WTC11 (cell line): ENCODE results near the gene GPR162. TPM values are rescaled to one million over a fixed set of nuclear protein-coding genes. Genes with fewer than 3 reads are reported as not detected.

Experiments used
- ATAC-seq: fragments of 200-7000 bp; cut with Tn5 transposase; 2 replicates; pipeline ENCODE4 v1.10.0; 2021; ENCODE audit warnings: mild to moderate bottlenecking, moderate library complexity
- CTCF ChIA-PET: fragments of 300-600 bp; sonication (Branson Sonifier 250); formaldehyde crosslinking; loops from one replicate; lab custom pipeline; 2021; ENCODE audit warnings: antibody characterized with exemption; lab: Charles Lee
- POLR2A ChIA-PET: fragments of 350-600 bp; sonication (Branson Sonifier 250); formaldehyde crosslinking; loops from one replicate; lab custom pipeline; 2021; ENCODE audit warnings: antibody characterized with exemption; lab: Charles Lee
- DNase-seq: peaks from one replicate; pipeline ENCODE4 v3.0.0; 2021; ENCODE audit warnings: low spot score
- H3K27ac Mint-ChIP-seq: 2 replicates; pipeline ENCODE4 v1.8.0; 2021; ENCODE audit warnings: mixed read lengths
- H3K27me3 Mint-ChIP-seq: 2 replicates; pipeline ENCODE4 v1.8.0; 2021; ENCODE audit warnings: low read depth, mild to moderate bottlenecking, moderate library complexity, mixed read lengths
- H3K36me3 Mint-ChIP-seq: 2 replicates; pipeline ENCODE4 v1.8.0; 2021; ENCODE audit warnings: mixed read lengths
- H3K4me1 Mint-ChIP-seq: 2 replicates; pipeline ENCODE4 v1.8.0; 2022; ENCODE audit warnings: mixed read lengths
- H3K4me3 Mint-ChIP-seq: 2 replicates; pipeline ENCODE4 v1.8.0; 2021; ENCODE audit warnings: mild to moderate bottlenecking, moderate library complexity, mixed read lengths
- H3K9me3 Mint-ChIP-seq: 2 replicates; pipeline ENCODE4 v1.8.0; 2021; ENCODE audit warnings: mixed read lengths
- AR ChIP-seq: fragments of 250-450 bp; sonication (Bioruptor Pico); IDR thresholded peaks from 2 replicates; pipeline ENCODE4 v1.9.0; 2021; ENCODE audit warnings: mild to moderate bottlenecking
- ARID4B ChIP-seq: sonication (generic); formaldehyde crosslinking; IDR thresholded peaks from 2 replicates; pipeline ENCODE4 v1.8.0; 2023; ENCODE audit warnings: missing genetic modification reagents, mild to moderate bottlenecking, borderline replicate concordance
- CTCF ChIP-seq: fragments of 200-600 bp; IDR thresholded peaks from 2 replicates; pipeline ENCODE4 v1.8.0; 2022; ENCODE audit warnings: antibody characterized with exemption
- E2F5 ChIP-seq: sonication (generic); formaldehyde crosslinking; IDR thresholded peaks from 2 replicates; pipeline ENCODE4 v1.8.1; 2022; ENCODE audit warnings: mild to moderate bottlenecking, moderate library complexity, missing genetic modification reagents
- GRHL2 ChIP-seq: fragments of 250-450 bp; sonication (Bioruptor Pico); IDR thresholded peaks from 2 replicates; pipeline ENCODE4 v1.8.0; 2022; ENCODE audit warnings: mild to moderate bottlenecking, moderate library complexity; ENCODE audit not compliant: insufficient replicate concordance, severe bottlenecking
- KAT7 ChIP-seq: sonication (generic); formaldehyde crosslinking; IDR thresholded peaks from 2 replicates; pipeline ENCODE4 v1.8.1; 2023; ENCODE audit warnings: missing genetic modification reagents, mild to moderate bottlenecking, borderline replicate concordance
- PRDM15 ChIP-seq: sonication (generic); formaldehyde crosslinking; IDR thresholded peaks from 2 replicates; pipeline ENCODE4 v1.8.0; 2022; ENCODE audit warnings: missing genetic modification reagents
- PREB ChIP-seq: sonication (generic); formaldehyde crosslinking; IDR thresholded peaks from 2 replicates; pipeline ENCODE4 v1.8.1; 2022; ENCODE audit warnings: mild to moderate bottlenecking, missing genetic modification reagents, moderate library complexity, borderline replicate concordance
- PRRX2 ChIP-seq: fragments of 250-450 bp; sonication (Bioruptor Pico); IDR thresholded peaks from 2 replicates; pipeline ENCODE4 v1.8.0; 2021; ENCODE audit warnings: mild to moderate bottlenecking
- RORB ChIP-seq: fragments of 250-450 bp; sonication (Bioruptor Pico); IDR thresholded peaks from 2 replicates; pipeline ENCODE4 v1.9.0; 2021; ENCODE audit warnings: mild to moderate bottlenecking
- TCF7 ChIP-seq: sonication (generic); formaldehyde crosslinking; IDR thresholded peaks from 2 replicates; pipeline ENCODE4 v1.8.0; 2022; ENCODE audit warnings: mild to moderate bottlenecking, low read depth, missing genetic modification reagents, moderate library complexity
- ZNF121 ChIP-seq: sonication (generic); formaldehyde crosslinking; IDR thresholded peaks from 2 replicates; pipeline ENCODE4 v1.8.0; 2023; ENCODE audit warnings: missing genetic modification reagents
- ZNF219 ChIP-seq: sonication (generic); formaldehyde crosslinking; IDR thresholded peaks from 2 replicates; pipeline ENCODE4 v1.8.0; 2023; ENCODE audit warnings: missing genetic modification reagents, mild to moderate bottlenecking, borderline replicate concordance
- ZNF281 ChIP-seq: sonication (generic); formaldehyde crosslinking; IDR thresholded peaks from 2 replicates; pipeline ENCODE4 v1.8.0; 2023; ENCODE audit warnings: mild to moderate bottlenecking, missing genetic modification reagents
- ZNF423 ChIP-seq: fragments of 250-450 bp; sonication (Bioruptor Pico); IDR thresholded peaks from 2 replicates; pipeline ENCODE4 v2.1.2; 2022; ENCODE audit warnings: mild to moderate bottlenecking, moderate library complexity
- ZSCAN18 ChIP-seq: fragments of 250-450 bp; sonication (Bioruptor Pico); IDR thresholded peaks from 2 replicates; pipeline ENCODE4 v2.1.2; 2022; ENCODE audit warnings: mild to moderate bottlenecking, moderate library complexity
- total RNA-seq: library from RNA; stranded (reverse); gene quantifications from 3 replicates; pipeline ENCODE4 v1.2.3, GENCODE V29; 2021

GPR162 gene
- total RNA-seq, 1 experiment from 2014 or later, result 7.3 TPM

GRCh38 chr12:6845395-6845794 lies 23.8 kb downstream of the GPR162 start (continued):
- TF ChIP-seq KAT7 (CRISPR knock-in tag) (no peak), ZNF281 (CRISPR knock-in tag) (no peak), ZNF121 (no peak), ZNF423 (no peak), ZNF219 (CRISPR knock-in tag) (no peak), PREB (CRISPR knock-in tag) (no peak)
- TF ChIP-seq, all 79 proteins: peak for 0

GRCh38 chr12:6846316-6846869 lies 24.8 kb downstream of the GPR162 start:
- ATAC-seq (no peak), DNase-seq (no peak)
- ChIA-PET POLR2A (no interaction called here), CTCF (interaction anchor here (0.8 kb wide), 1 partner anchor 23 kb away, joined by 3 read pairs; no protein-coding TSS in a partner anchor)
- peaks cover 14% of the 10 kb centered on the region for H3K4me1 Mint-ChIP-seq
- no peaks in the 10 kb centered on the region for H3K27me3 Mint-ChIP-seq
- H3K4me3 Mint-ChIP-seq, result no peak overlapping the region
- H3K27ac Mint-ChIP-seq, result no peak overlapping the region
- peaks cover 61% of the 10 kb centered on the region for H3K36me3 Mint-ChIP-seq
- no peaks in the 10 kb centered on the region for H3K9me3 Mint-ChIP-seq
- TF ChIP-seq ARID4B (CRISPR knock-in tag), result no peak
- no peak for TF ChIP-seq ZSCAN18
- TF ChIP-seq PRDM15 (CRISPR knock-in tag), result no peak
- no peak for TF ChIP-seq AR (CRISPR knock-in tag)
- TF ChIP-seq KAT7 (CRISPR knock-in tag), result no peak
- TF ChIP-seq E2F5, result no peak
- TF ChIP-seq PRRX2, result no peak
- TF ChIP-seq RORB (CRISPR knock-in tag), result no peak
- no peak for TF ChIP-seq CTCF
- TF ChIP-seq TCF7 (CRISPR knock-in tag), result no peak
- TF ChIP-seq GRHL2 (CRISPR knock-in tag), result no peak
